ENCODE data around the gene CACNA2D4.
A peak's percentile ranks its signal among the peaks of the same experiment; 100 is the strongest.

The CACNA2D4 gene

DNA sequence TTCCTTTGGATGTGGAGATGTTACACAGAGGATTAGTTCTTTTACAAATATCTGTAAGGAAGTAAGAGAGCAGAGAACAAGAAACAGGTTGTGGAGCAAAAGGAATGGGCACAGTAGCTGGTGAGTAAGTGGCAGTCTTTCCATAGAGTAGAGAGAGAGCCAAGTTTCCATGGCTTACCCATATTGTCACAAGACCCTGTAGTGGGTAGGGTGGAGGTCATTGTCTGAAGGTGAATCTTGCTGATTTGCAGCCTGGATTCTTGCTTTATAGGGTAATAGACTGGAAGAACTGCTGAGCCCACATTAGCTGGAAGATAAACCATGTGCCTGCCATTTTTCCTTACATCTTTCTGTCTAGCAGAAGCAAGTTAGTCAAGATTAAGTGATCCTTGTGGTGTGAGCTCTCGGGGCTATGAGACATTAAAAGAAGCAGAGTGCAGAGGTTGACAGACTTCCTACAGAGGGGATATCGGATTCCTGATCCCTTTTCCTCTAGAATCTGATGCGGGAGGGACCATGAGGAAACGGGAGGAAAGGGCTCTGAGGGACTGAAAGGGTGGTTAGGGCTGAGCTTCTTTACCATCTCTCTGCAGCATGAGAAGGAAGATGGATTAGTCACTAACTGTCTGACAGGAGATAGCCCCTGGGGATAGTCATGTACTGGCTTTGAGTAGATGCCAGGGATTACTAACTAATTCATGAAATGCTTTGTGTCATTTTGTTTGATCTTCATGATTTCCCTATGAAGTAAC, 142.1 kb downstream of the CACNA2D4 start:
- Histone ChIP-seq H4K20me1 (peaks cover 16 to 91% (median 62%) of the 10 kb centered on the region in 11 experiments; a peak in 20 of 22 replicates), H3K27me3 (no peaks in the 10 kb centered on the region), H3K4me2 (peak overlapping the region in 7 of 11 experiments; percentile 8 to 50 (median 11); a peak in 6 of 22 replicates), H3K4me3 (no peak overlapping the region), H3K27ac (peak overlapping the region in 4 of 11 experiments; percentile 3 to 20 (median 9); a peak in 4 of 22 replicates), H3K9ac (0 out of 22 replicates have a peak overlapping the region, but pooled peaks of 1 of the 11 experiments have one; percentile 18), H3K36me3 (peaks cover 56 to 100% (median 94%) of the 10 kb centered on the region in 11 experiments), H3K9me3 (replicated peaks in 1 of 11) (no peaks in the 10 kb centered on the region), H3K4me1 (peaks cover 4 to 21% (median 16%) of the 10 kb centered on the region in 10 experiments; a peak in 15 of 20 replicates)
- TF ChIP-seq Cebpa-rat (IDR thresholded peaks at IDR 0.05), result no peak

GRCh38 chr12:1773937-1774655, 144.4 kb downstream of the CACNA2D4 start:
- TF ChIP-seq Cebpa-rat (IDR thresholded peaks at IDR 0.05), result no peak
- peak overlapping the region in 1 of 11 experiments; percentile 6; a peak in 1 of 22 replicates for H3K27ac ChIP-seq
- no peak overlapping the region for H3K4me3 ChIP-seq
- no peaks in the 10 kb centered on the region for H3K27me3 ChIP-seq
- peaks cover 4 to 21% (median 16%) of the 10 kb centered on the region in 10 experiments; a peak in 15 of 20 replicates for H3K4me1 ChIP-seq
- no peak overlapping the region for H3K4me2 ChIP-seq
- no peaks in the 10 kb centered on the region for H3K9me3 ChIP-seq (replicated peaks in 1 of 11)
- peaks cover 54 to 100% (median 92%) of the 10 kb centered on the region in 11 experiments for H3K36me3 ChIP-seq
- H4K20me1 ChIP-seq, result peaks cover 16 to 92% (median 65%) of the 10 kb centered on the region in 11 experiments; a peak in 21 of 22 replicates
- H3K9ac ChIP-seq, result no peak overlapping the region

DNA sequence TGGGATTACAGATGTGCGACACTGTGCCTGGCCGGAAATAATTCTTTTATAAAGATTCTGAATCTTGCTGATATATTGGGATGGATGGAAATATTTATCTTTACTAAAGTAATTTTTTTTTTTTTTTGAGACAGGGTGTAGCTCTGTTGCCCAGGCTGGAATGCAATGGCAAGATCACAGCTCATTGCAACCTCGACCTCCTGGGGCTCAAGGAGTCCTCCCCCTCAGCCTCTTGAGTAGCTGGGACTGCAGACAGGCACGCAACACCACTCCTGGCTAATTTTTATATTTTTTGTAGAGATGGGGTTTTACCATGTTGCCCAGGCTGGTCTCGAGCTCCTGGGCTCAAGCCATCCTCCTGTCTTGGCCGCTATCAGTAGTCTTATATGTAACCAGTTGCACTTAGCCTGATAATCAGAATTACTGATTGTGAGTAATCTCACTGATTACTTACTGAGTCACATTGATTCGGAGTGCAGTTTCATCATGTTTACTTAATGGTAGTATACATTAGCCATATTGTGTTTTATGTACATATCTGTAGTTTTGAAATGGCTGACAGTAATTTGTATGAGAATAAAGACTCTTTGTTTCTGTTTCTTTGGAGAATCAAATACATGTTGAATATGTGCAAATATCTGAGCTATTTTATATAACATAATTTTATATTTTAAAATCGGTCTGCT, 148.5 kb downstream of the CACNA2D4 start:
- Histone ChIP-seq H3K27ac (no peak overlapping the region), H3K4me3 (no peak overlapping the region)
- TF ChIP-seq Cebpa-rat (IDR thresholded peaks at IDR 0.05), result no peak

GRCh38 chr12:1768615-1769014, 149.8 kb downstream of the CACNA2D4 start:
- Histone ChIP-seq H3K9me3 (replicated peaks in 1 of 11) (no peaks in the 10 kb centered on the region), H3K4me1 (peaks cover 0 to under 1% (median 0%) of the 10 kb centered on the region in 10 experiments; a peak in 1 of 20 replicates), H3K4me2 (no peak overlapping the region), H3K4me3 (no peak overlapping the region), H3K36me3 (peaks cover 40 to 93% (median 76%) of the 10 kb centered on the region in 11 experiments), H3K9ac (no peak overlapping the region), H3K27ac (no peak overlapping the region), H3K27me3 (no peaks in the 10 kb centered on the region), H4K20me1 (peaks cover 4 to 100% (median 73%) of the 10 kb centered on the region in 11 experiments; a peak in 20 of 22 replicates)
- TF ChIP-seq Cebpa-rat (IDR thresholded peaks at IDR 0.05), result no peak

More for the DNA sequence above, 148.5 kb downstream of the CACNA2D4 start:
- Histone ChIP-seq H3K27me3 (no peaks in the 10 kb centered on the region), H3K36me3 (peaks cover 46 to 91% (median 81%) of the 10 kb centered on the region in 11 experiments), H3K4me2 (no peak overlapping the region), H3K9me3 (replicated peaks in 1 of 11) (no peaks in the 10 kb centered on the region), H4K20me1 (peaks cover 0 to 100% (median 75%) of the 10 kb centered on the region in 11 experiments; a peak in 20 of 22 replicates), H3K9ac (no peak overlapping the region), H3K4me1 (peaks cover 0 to 6% (median 0%) of the 10 kb centered on the region in 10 experiments; a peak in 1 of 20 replicates)

DNA sequence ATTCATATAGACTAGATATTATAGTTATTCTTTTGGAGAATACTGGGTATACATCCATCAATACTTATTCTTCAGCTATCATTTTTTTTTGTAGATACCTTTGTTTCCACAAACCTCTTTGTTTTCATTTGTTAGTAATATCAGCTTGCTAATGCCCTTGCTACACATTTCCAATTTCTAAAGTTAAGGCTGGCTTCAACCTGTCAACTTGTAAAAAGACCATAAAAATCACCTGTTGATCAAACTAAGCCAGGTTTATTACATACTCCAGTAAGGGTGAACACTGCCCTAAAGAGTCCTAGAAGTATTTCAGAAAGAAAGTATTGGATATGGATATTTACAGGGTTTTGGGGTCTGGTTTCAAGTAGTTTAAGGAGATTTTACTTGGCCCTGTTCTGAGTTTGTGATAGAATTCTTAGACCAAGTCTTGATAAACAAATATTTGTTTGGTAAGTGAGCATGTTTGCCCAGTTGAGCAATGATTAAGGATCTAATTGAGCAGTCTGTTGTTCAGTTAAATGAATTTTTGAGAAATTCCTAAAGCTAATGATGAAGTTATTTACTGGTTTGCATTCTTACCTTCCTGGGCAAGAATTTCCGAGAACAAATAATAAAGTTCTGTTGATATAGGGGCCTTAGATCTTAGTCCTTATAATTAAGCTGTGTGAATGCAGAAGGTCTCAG, 150.9 kb downstream of the CACNA2D4 start:
- Histone ChIP-seq H3K9ac (no peak overlapping the region), H4K20me1 (peaks cover 4 to 100% (median 82%) of the 10 kb centered on the region in 11 experiments; a peak in 20 of 22 replicates), H3K4me1 (no peaks in the 10 kb centered on the region), H3K27me3 (no peaks in the 10 kb centered on the region), H3K36me3 (peaks cover 33 to 93% (median 74%) of the 10 kb centered on the region in 11 experiments), H3K4me2 (no peak overlapping the region), H3K27ac (no peak overlapping the region), H3K9me3 (replicated peaks in 1 of 11) (no peaks in the 10 kb centered on the region), H3K4me3 (no peak overlapping the region)
- no peak for TF ChIP-seq Cebpa-rat (IDR thresholded peaks at IDR 0.05)

- peaks cover 40 to 90% (median 72%) of the 10 kb centered on the region in 11 experiments for H3K36me3 ChIP-seq
- H3K4me1 ChIP-seq, result 0 out of 20 replicates have a peak, but pooled peaks cover 0 to 1% (median 0%) of the 10 kb centered on the region in 10 experiments
- H3K27ac ChIP-seq, result no peak overlapping the region
- TF ChIP-seq Cebpa-rat (IDR thresholded peaks at IDR 0.05), result no peak
- no peak overlapping the region for H3K4me3 ChIP-seq
- H3K4me2 ChIP-seq, result no peak overlapping the region
- peaks cover 4 to 100% (median 88%) of the 10 kb centered on the region in 11 experiments; a peak in 21 of 22 replicates for H4K20me1 ChIP-seq
- H3K9me3 ChIP-seq (replicated peaks in 1 of 11), result no peaks in the 10 kb centered on the region
- no peaks in the 10 kb centered on the region for H3K27me3 ChIP-seq
- no peak overlapping the region for H3K9ac ChIP-seq
Measured at GRCh38 chr12:1766110-1766509, 152.3 kb downstream of the CACNA2D4 start.

DNA sequence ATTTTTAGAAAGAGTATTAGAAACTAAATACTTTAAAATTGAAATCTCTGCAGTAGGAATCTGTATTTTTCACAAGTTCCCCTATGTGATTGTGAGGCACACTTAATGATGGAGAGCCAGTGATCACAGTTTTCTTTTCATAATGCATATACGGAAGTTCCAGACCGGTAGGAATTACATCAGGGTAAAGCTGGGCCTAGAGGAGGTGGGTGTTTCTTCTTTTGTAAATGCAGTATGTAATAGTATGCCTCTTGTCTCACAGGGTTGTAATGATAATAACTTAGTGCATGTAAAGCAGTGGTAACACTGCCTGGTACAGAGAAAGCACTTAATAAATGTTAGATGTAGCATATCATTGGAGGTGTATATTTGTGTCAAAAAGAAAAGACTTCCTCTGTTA, 155.3 kb downstream of the CACNA2D4 start:
- peaks cover 0 to 11% (median 0%) of the 10 kb centered on the region in 10 experiments; a peak in 4 of 20 replicates for H3K4me1 ChIP-seq
- H4K20me1 ChIP-seq, result peaks cover 4 to 99% (median 71%) of the 10 kb centered on the region in 11 experiments; a peak in 21 of 22 replicates
- peaks cover 0 to 8% (median 5%) of the 10 kb centered on the region in 11 experiments; a peak in 11 of 22 replicates for H3K9me3 ChIP-seq (replicated peaks in 1 of 11)
- no peak overlapping the region for H3K4me3 ChIP-seq
- H3K4me2 ChIP-seq, result no peak overlapping the region
- TF ChIP-seq Cebpa-rat (IDR thresholded peaks at IDR 0.05), result no peak
- H3K27ac ChIP-seq, result no peak overlapping the region
- peaks cover 33 to 91% (median 75%) of the 10 kb centered on the region in 11 experiments for H3K36me3 ChIP-seq
- H3K27me3 ChIP-seq, result no peaks in the 10 kb centered on the region
- no peak overlapping the region for H3K9ac ChIP-seq

DNA sequence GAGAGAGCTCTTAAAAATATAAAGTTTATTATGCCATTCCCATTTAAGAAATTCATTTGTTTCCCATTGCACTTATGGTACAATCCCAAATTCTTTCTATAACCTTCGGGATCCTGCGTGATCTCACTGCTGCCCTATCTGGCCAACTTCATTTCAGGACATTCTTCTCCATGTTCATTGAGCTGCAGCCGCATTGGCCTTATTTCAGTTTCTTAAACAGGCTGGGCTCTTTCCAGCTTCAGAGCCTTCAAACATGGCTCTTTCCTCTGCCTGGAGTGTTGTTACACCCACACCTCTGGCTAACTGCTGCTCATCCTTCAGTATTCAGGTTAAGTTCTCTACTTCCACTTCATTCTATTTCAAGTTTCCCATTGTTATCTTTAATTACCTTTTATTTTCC, 156.6 kb downstream of the CACNA2D4 start:
- Histone ChIP-seq H3K36me3 (peaks cover 46 to 100% (median 81%) of the 10 kb centered on the region in 11 experiments), H3K27ac (no peak overlapping the region)
- TF ChIP-seq Cebpa-rat (IDR thresholded peaks at IDR 0.05), result no peak

More for the DNA sequence above, 156.6 kb downstream of the CACNA2D4 start:
- no peak overlapping the region for H3K9ac ChIP-seq
- no peak overlapping the region for H3K4me3 ChIP-seq
- no peaks in the 10 kb centered on the region for H3K27me3 ChIP-seq
- peaks cover 0 to 11% (median 0%) of the 10 kb centered on the region in 10 experiments; a peak in 4 of 20 replicates for H3K4me1 ChIP-seq
- peaks cover 4 to 99% (median 60%) of the 10 kb centered on the region in 11 experiments; a peak in 21 of 22 replicates for H4K20me1 ChIP-seq
- H3K4me2 ChIP-seq, result no peak overlapping the region
- peaks cover 0 to 10% (median 5%) of the 10 kb centered on the region in 11 experiments; a peak in 11 of 22 replicates for H3K9me3 ChIP-seq (replicated peaks in 1 of 11)
